Endothelial cell of umbilical vein (primary cell): Measurements from ENCODE around the gene TECTB. TPM values are rescaled to one million over a fixed set of nuclear protein-coding genes. Genes with fewer than 3 reads are reported as not detected.

Source experiments
- BruUV-seq: library from RNA; stranded (reverse); fragments of 400-500 nt; replicated peaks from 2 replicates; lab custom pipeline; 2021; lab: Mats Ljungman, UMichigan
- CTCF ChIA-PET: fragments of 300-600, 350-600 bp; sonication (Branson Sonifier 250); formaldehyde crosslinking; loops from one replicate; lab custom pipeline; 2021; ENCODE audit warnings: antibody characterized with exemption, inconsistent platforms; lab: Charles Lee
- POLR2A ChIA-PET: fragments of 300-600, 350-600 bp; sonication (Branson Sonifier 250); formaldehyde crosslinking; loops from one replicate; lab custom pipeline; 2021; ENCODE audit warnings: antibody characterized with exemption, inconsistent platforms; lab: Charles Lee
- DNase-seq: peaks from one replicate; pipeline ENCODE4 v3.0.0-alpha.2; 2011; ENCODE audit warnings: low read depth, low spot score
- FAIRE-seq: peaks from 2 replicates; lab custom pipeline; 2011; peaks lifted over from hg19 to GRCh38; lab: Jason Lieb, UNC
- H2AFZ ChIP-seq: 2 replicates; pipeline ENCODE4 v1.6.0; 2012; ENCODE audit warnings: low read depth, low read length, control low read depth, inconsistent platforms
- H3K27ac ChIP-seq: 2 replicates; pipeline ENCODE4 v1.5.1; 2011; ENCODE audit warnings: low read depth, mild to moderate bottlenecking, control low read depth, low read length, moderate library complexity; ENCODE audit not compliant: insufficient read depth
- H3K27me3 ChIP-seq, 2 experiments: 2 replicates each; pipeline versions ENCODE4 v1.6.0 to v1.6.1; 2011; ENCODE audit warnings: low read length in 2 of 2, mixed read lengths in 1 of 2; ENCODE audit not compliant: control insufficient read depth in 2 of 2, insufficient read depth in 2 of 2
- H3K36me3 ChIP-seq, 2 experiments: 2 replicates in 1 of 2; 3 replicates in 1 of 2; pipeline ENCODE4 v1.5.1; 2011; ENCODE audit warnings: low read length in 2 of 2, mild to moderate bottlenecking in 1 of 2, moderate library complexity in 1 of 2; ENCODE audit not compliant: control insufficient read depth in 2 of 2, insufficient read depth in 2 of 2; ENCODE audit errors: extremely low read depth in 1 of 2
- H3K4me1 ChIP-seq: 3 replicates; pipeline ENCODE4 v1.5.1; 2011; ENCODE audit warnings: mild to moderate bottlenecking, low read length; ENCODE audit not compliant: control insufficient read depth, insufficient read depth; ENCODE audit errors: extremely low read depth
- H3K4me2 ChIP-seq: 2 replicates; pipeline ENCODE4 v1.6.1; 2011; ENCODE audit warnings: low read length, control low read depth, mixed read lengths; ENCODE audit not compliant: insufficient read depth
- H3K4me3 ChIP-seq, 3 experiments: fragments of 200-600 bp in 1 of 3; sonication (generic), shearing (Covaris generic) in 1 of 3; replicated peaks in 1 of 3; 2 replicates each; pipeline ENCODE4 v1.5.1; 2011 to 2016; ENCODE audit warnings: control low read depth in 3 of 3, low read length in 3 of 3, mild to moderate bottlenecking in 2 of 3, inconsistent platforms in 1 of 3, low read depth in 1 of 3, moderate library complexity in 1 of 3; ENCODE audit not compliant: insufficient read depth in 1 of 3
- H3K79me2 ChIP-seq: 2 replicates; pipeline ENCODE4 v1.6.0; 2012; ENCODE audit warnings: low read length, inconsistent platforms; ENCODE audit not compliant: control insufficient read depth, insufficient read depth
- H3K9ac ChIP-seq: replicated peaks from 2 replicates; pipeline ENCODE3; 2011; ENCODE audit warnings: low read length, control low read depth; ENCODE audit not compliant: insufficient read depth; ENCODE audit errors: extremely low read depth
- H3K9me1 ChIP-seq: replicated peaks from 3 replicates; pipeline ENCODE4 v1.6.0; 2011; ENCODE audit warnings: mild to moderate bottlenecking, low read length; ENCODE audit not compliant: control insufficient read depth, insufficient read depth; ENCODE audit errors: extremely low read depth
- H3K9me3 ChIP-seq: replicated peaks from 2 replicates; pipeline ENCODE4 v1.5.1; 2012; ENCODE audit warnings: low read length, inconsistent platforms; ENCODE audit not compliant: control insufficient read depth, insufficient read depth
- H4K20me1 ChIP-seq: replicated peaks from 2 replicates; pipeline ENCODE3; 2011; ENCODE audit warnings: mild to moderate bottlenecking, low read length; ENCODE audit not compliant: control insufficient read depth, insufficient read depth; ENCODE audit errors: extremely low read depth
- CTCF ChIP-seq, 2 donors: IDR thresholded peaks; 1 replicate in 1 of 2; 2 replicates in 1 of 2; pipeline ENCODE4 v1.5.1; 2011; ENCODE audit warnings: low read length in 2 of 2, mild to moderate bottlenecking in 2 of 2, moderate library complexity in 2 of 2, control low read depth in 1 of 2, inconsistent platforms in 1 of 2, low read depth in 1 of 2; ENCODE audit not compliant: insufficient read depth in 1 of 2; ENCODE audit errors: extremely low read depth in 1 of 2
- EZH2 ChIP-seq: IDR thresholded peaks from 2 replicates; pipeline ENCODE4 v1.6.1; 2012; ENCODE audit warnings: borderline replicate concordance, low read depth, mild to moderate bottlenecking, moderate library complexity, low read length, inconsistent platforms; ENCODE audit not compliant: severe bottlenecking
- FOS ChIP-seq: IDR thresholded peaks from 2 replicates; pipeline ENCODE4 v1.6.1; 2011; ENCODE audit warnings: mild to moderate bottlenecking, low read length, moderate library complexity, borderline replicate concordance; ENCODE audit not compliant: insufficient read depth
- GATA2 ChIP-seq: IDR thresholded peaks from 2 replicates; pipeline ENCODE4 v1.7.0; 2011; ENCODE audit warnings: low read depth, mild to moderate bottlenecking, moderate library complexity, mixed read lengths, low read length; ENCODE audit not compliant: insufficient read length, insufficient read depth
- JUN ChIP-seq: IDR thresholded peaks from 2 replicates; pipeline ENCODE4 v1.6.1; 2011; ENCODE audit warnings: borderline replicate concordance, low read depth; ENCODE audit not compliant: insufficient read length, insufficient read depth
- MYC ChIP-seq: IDR thresholded peaks from one replicate; pipeline ENCODE4 v1.6.1; 2011; ENCODE audit warnings: mild to moderate bottlenecking, low read depth, low read length
- POLR2A ChIP-seq: IDR thresholded peaks from 2 replicates; pipeline ENCODE4 v1.6.1; 2012; ENCODE audit warnings: low read depth, mild to moderate bottlenecking, control low read depth, low read length
- POLR2AphosphoS5 ChIP-seq: IDR thresholded peaks from 2 replicates; pipeline ENCODE4 v1.6.1; 2012; ENCODE audit warnings: low read depth, mild to moderate bottlenecking, control low read depth, low read length, moderate library complexity; ENCODE audit not compliant: insufficient read depth
- dilution Hi-C: fragments of 300-500 bp; cut with MboI; formaldehyde crosslinking; loops from one replicate; pipeline ENCODE4 v1.15.0; 2019; ENCODE audit warnings: low sequenced_read_pairs; ENCODE audit not compliant: extremely low pct_ligation_motif_present
- intact Hi-C: fragments of 100-400 bp; cut with micrococcal nuclease; formaldehyde crosslinking; loops from one replicate; pipeline ENCODE4 v1.10.0; 2022
- polyA plus RNA-seq, 4 experiments: library from polyadenylated mRNA; depleted of rRNA in 3 of 4; stranded (reverse) in 3 of 4; unstranded in 1 of 4; fragments of >200 nt; gene quantifications; 2 replicates each; pipeline versions ENCODE4 v1.2.1 to v1.2.3, GENCODE V29; 2011 to 2012; ENCODE audit warnings: missing spikeins in 1 of 4
- total RNA-seq: library from RNA; stranded (reverse); gene quantifications from 2 replicates; pipeline ENCODE4 v1.2.3, GENCODE V29; 2021
- TF ChIP-seq, protein P1 (sequence below): IDR thresholded peaks from 2 replicates; pipeline ENCODE4 v1.6.1; 2011; ENCODE audit not compliant: insufficient read depth, insufficient read length

TECTB gene
- total and polyA plus RNA-seq, 2 donors (not counting 3 experiments of a cell fraction or from before 2014, with no cell fraction given) = not detected

DNA sequence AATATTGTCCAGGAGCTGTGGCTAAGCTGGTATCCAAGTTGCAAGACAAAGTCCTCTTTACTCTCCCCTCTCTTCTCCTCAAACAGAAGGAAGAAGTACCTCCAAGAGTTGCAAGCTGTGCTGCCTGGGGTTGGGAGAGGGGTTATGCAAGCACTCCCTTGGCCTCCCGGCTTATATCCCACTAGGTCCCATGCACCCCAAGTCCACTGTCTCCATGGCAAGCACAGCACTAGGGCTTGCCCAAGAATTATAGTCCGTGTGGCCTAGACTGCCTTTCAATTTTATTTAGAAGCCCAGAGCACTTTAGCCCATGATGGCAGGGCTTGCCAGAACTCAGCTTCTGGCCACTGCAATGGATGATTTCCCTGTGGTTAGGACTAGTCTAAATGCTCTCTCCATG, 40.4 kb upstream of the TECTB start:
- BruUV-seq = no TSS peak
- no peak overlapping the region for H3K9ac ChIP-seq
- dilution Hi-C loops (no loop called here), intact Hi-C loops (no loop called here)
- H3K79me2 ChIP-seq = no peaks in the 10 kb centered on the region
- DNase-seq = no peak
- POLR2A ChIA-PET = no interaction called here
- H2AFZ ChIP-seq = no peak overlapping the region
- TF ChIP-seq MYC (no peak), POLR2AphosphoS5 (no peak), POLR2A (no peak), GATA2 (no peak), FOS (no peak), CTCF (IDR thresholded peaks at IDR 0.05; ENCODE audit: extremely low read depth in 1 of 2, insufficient read depth in 1 of 2, low read depth in 1 of 2, low read length in 2 of 2) (no peak), EZH2 (no peak), JUN (no peak)
- TF ChIP-seq, protein P1, sequence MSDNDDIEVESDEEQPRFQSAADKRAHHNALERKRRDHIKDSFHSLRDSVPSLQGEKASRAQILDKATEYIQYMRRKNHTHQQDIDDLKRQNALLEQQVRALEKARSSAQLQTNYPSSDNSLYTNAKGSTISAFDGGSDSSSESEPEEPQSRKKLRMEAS = no peak
- H3K9me3 ChIP-seq = no peaks in the 10 kb centered on the region
- H3K4me3 ChIP-seq = no peak overlapping the region
- no peak for FAIRE-seq
- no peak overlapping the region for H3K4me2 ChIP-seq
- CTCF ChIA-PET = interaction anchor here (2.0 kb wide), 1 partner anchor 10 kb away, joined by 4 read pairs; no protein-coding TSS in a partner anchor
- no peak overlapping the region for H3K27ac ChIP-seq
- no peaks in the 10 kb centered on the region for H3K36me3 ChIP-seq
- no peaks in the 10 kb centered on the region for H3K27me3 ChIP-seq
- H3K4me1 ChIP-seq = no peaks in the 10 kb centered on the region
- H3K9me1 ChIP-seq = no peaks in the 10 kb centered on the region
- no peaks in the 10 kb centered on the region for H4K20me1 ChIP-seq
